ENCODE results near the gene APOBEC3B.
"Not testable (repeated sequence)": the region's sequence is repeated elsewhere in the genome, so short reads cannot be mapped to it uniquely, and the experiment has no call there.

Gene APOBEC3B

DNA sequence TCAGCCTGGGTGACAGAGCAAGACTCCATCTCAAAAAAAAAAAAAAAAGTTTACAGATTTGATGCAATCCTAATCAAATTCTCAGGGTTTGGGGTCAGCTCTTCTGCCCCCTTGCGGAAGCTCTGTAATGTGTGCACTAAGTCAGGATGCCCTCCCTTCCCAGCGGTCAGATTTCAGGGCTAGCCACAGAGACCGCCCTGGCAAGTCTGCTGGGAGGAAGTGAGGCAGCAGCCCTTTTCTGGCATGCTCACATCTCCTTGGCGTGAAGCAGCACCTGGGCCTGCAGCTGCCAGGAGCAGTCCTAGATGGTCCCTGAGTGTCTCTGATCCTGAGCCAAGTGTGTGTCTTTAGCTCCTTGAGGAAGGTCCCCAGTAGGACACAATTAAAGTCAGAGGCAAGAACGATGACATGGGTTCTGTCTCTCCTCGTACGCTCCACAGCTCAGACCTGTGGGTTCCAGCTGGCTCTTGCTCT, 21.1 kb downstream of the APOBEC3B start:
- DNase-seq: no peak

DNA sequence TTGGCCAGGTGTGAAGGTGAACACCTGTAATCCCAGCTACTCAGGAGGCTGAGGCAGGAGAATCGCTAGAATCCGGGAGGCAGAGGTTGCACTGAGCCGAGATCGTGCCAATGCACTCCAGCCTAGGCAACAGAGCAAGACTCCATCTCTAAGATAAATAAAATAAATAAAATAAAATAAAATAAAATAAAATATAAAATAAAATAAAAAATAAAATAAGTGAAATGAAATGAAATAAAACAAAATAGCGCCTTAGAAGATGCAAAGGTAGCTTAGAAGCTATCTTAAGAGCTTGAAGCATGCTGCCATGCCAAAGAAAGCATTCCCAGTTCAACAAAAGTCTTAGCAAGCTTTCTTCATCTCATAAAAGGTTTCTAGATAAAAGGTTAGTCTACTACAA, 25.0 kb downstream of the APOBEC3B start:
- DNase-seq: no peak

DNA sequence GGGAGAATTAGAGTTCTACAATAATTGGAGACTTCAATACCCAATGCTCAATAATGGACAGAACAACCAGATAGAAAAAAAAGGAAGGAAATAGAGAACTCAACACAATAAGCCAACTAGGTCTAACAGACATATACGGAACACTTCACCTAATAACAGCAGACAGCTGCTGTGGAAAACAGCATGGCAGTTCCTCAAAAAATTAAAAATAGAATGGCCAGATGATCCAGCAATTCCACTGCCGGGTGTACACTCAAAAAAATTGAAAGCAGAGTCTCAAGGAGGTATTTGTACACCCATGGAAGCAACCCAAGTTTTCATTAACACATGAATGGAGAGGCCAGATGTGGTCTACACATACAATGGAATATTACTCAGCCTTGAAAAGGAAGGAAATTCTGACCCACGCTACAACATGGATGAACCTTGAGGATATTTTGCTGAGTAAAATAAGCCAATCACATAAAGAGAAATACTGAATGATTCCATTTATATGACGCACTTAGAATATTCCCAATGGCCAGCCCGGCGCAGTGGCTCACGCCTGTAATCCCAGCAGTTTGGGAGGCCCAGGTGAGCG, 26.2 kb downstream of the APOBEC3B start:
- not testable (repeated sequence) for DNase-seq

DNA sequence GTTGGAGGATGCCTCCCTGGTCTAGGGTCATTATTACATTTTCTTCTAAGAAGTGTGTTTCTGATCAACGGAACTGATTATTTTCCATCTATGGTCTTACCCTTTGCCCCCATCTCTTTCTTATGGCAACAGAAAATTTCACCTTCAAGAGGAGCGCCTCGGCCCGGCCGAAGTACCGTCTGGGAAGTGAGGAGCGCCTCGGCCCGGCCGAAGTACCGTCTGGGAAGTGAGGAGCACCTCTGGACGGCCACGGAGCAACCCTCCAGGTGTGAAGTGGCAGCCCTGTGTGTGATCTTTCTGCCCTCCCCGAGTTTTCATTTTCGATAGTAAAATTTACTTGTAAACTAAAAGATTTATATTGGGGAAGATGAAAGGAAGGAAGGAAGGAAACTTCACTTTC, 28.8 kb downstream of the APOBEC3B start:
- DNase-seq: no peak

DNA sequence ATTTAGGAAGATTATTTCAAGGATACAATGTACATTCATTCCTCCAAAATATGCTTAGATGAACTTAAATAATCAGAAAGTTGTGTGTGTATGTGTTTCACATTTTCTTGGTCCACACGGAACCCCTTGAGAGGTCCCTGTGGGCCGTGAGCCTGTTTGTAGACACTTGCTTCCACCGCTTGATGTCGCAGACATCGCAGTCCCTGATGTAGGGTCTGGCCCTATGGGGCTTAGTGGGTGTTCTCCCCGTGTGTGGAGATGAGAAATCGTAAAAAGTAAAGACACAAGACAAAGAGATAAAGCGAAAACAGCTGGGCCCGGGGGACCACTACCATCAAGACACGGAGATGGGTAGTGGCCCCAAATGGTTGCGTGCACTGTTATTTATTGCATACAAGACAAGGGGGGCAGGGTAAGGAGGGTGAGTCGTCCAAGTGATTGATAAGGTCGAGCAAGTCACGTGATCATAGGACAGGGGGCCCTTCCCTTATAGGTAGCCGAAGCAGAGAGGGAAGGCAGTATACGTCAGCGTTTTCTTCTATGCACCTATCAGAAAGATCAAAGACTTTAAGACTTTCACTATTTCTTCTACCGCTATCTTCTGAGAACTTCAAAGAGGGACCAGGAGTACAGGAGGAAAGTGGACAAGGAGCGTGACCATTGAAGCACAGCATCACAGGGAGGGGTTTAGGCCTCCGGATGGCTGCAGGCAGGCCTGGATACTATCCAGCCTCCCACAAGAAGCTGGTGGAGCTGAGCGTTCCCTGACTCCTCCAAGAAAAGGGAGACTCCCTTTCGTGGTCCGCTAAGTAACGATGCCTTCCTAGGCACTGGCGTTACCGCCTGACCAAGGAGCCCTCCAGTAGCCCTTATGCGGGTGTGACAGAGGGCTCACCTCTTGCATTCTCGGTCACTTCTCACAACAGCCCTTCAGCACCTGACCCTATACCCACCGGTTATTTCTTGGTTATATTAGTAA, 30.7 kb downstream of the APOBEC3B start:
- DNase-seq: no peak

DNA sequence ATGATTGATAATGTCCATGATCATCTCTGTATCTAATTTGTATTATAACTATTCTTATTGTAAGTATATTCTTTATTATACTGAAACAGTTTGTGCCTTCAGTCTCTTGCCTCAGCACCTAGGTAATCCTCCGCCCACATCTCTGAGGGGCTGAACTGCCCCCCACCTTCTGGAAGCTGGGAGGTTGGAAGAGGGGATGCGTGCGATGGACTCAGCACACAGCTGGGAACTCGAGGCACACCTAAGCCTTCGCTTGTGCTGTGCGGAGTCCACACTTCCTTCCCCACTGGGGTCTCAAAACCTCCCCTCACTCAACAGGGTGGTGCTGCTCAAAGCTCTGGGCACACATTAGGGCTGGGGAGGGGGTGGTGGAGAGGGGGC, 31.4 kb downstream of the APOBEC3B start:
- not testable (repeated sequence) for DNase-seq

DNA sequence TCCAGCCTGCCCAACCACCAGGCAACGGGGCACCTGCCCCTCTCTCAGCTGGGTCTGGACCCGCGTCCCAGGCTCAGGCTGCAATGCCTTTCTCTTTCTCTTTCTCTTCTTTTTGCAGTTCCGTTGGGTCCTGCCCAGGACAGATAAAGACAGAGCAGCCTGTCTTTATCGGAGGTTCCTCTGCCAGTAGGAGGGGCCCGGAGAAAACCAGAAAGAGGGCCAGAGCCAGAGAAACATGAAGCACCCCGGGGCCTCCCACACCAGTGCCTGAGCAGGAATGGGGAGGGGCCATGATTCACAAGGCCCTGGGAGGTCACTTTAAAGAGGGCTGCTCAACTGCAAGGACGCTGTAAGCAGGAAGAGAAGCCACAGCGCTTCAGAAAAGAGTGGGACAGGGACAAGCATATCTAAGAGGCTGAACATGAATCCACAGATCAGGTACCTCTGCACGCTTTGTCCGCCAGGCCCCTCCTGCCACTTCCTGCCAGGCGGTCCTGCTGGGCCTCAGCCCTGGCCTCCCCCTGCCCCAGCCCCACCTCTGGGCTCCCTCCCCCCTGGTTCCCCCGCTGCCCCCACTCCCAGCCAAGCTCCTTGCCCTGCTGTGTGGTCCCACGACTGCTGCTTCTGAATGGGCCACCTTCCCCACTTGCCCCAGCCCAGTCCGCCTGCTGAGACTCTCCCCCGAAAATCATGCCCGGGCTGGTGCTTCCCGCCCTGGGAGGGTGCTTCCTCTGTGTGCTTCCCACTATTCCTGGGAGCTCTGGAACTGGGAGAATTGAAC, 32.0 kb downstream of the APOBEC3B start, which contains the start of gene APOBEC3C:
APOBEC3C (plus strand) TSS at position 316 of the 781 bp plus-strand sequence; CDS start at position 422, 106 bp downstream.
- no peak for DNase-seq

DNA sequence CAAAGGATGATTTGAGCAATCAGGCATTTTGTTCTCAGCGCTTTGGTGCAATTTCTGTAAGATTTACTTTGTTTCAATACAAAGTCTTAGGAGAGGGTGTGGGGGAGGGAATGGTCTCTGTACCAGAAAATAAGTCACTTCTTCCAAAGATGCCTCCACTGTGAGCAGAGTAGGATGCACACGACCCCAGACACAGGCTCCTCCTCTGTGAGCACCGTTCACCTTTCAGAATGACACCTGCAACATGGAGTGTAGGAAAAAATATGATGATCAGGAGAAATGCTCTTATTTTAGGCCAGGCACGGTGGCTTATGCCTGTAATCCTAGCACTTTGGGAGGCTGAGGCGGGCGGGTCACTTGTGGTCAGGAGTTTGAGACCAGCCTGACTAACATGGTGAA, 32.6 kb downstream of the APOBEC3B start:
- not testable (repeated sequence) for DNase-seq

DNA sequence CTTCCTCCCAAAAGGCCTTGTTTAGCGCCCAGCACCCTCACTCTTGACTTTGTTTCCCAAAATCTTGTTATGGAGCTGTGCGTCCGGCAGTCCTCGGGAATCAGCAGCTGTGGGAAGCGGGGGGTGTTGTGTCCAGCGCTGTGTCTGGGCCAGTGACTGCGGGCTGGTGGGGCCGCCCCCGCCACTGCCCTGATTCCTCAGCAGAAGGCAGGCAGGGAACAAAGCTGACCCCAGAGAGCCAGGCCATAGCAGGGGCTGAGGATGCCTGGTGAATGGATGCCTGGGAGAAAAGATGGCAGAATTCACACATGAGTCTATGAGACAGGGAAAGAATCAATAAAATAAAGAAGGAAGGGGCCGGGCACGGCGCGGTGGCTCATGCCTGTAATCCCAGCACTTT, 34.4 kb downstream of the APOBEC3B start:
- no peak for DNase-seq

DNA sequence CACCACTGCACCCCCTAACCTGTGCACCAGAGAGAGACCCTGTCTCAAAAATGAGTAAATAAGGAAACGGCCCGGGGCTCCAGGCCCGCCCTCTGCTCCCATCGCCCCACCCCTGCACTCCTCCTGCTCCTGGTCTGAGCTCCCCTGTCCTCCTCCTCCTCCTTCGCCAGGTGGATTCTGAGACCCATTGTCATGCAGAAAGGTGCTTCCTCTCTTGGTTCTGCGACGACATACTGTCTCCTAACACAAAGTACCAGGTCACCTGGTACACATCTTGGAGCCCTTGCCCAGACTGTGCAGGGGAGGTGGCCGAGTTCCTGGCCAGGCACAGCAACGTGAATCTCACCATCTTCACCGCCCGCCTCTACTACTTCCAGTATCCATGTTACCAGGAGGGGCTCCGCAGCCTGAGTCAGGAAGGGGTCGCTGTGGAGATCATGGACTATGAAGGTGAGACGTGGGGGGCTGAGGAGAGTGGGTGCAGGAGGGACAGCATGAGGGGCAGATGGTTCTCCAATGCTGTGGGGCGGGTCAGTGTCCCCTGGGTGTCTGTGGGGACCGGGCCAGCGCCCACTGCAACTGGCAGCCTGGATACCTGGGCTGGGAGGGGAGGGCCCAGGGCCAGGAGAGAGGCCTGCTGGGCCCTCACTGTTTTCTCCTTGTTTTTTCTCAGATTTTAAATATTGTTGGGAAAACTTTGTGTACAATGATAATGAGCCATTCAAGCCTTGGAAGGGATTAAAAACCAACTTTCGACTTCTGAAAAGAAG, 35.6 kb downstream of the APOBEC3B start:
- no peak for DNase-seq

DNA sequence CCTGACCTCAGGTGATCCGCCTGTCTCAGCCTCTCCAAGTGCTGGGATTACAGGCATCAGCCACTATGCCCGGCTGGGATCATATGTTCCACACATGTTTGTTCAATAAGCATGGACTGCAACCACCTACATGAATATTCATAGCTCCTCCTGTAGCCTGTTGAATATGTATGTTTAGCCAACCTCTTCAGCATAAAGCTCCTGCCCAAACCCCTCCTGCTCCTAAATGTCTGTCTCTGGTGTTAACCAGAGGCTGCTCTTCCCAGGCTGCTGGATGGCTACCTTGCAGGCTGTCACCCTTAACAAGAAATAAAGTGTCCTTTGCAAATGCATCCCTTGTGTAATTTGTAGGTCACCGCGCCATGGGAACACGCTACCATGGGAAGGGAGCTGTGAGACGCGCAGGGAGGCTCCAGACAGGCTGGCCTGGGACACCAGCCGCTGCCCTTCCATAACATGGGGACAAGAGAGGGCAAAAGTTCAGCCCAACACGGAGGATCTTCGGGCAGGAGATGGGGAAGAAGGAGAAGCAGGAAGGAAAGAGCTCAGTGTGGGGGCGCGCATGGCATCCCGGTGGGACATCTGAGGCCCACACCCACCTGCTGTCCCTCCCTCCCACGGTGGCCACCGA, 38.0 kb downstream of the APOBEC3B start:
- not testable (repeated sequence) for DNase-seq

DNA sequence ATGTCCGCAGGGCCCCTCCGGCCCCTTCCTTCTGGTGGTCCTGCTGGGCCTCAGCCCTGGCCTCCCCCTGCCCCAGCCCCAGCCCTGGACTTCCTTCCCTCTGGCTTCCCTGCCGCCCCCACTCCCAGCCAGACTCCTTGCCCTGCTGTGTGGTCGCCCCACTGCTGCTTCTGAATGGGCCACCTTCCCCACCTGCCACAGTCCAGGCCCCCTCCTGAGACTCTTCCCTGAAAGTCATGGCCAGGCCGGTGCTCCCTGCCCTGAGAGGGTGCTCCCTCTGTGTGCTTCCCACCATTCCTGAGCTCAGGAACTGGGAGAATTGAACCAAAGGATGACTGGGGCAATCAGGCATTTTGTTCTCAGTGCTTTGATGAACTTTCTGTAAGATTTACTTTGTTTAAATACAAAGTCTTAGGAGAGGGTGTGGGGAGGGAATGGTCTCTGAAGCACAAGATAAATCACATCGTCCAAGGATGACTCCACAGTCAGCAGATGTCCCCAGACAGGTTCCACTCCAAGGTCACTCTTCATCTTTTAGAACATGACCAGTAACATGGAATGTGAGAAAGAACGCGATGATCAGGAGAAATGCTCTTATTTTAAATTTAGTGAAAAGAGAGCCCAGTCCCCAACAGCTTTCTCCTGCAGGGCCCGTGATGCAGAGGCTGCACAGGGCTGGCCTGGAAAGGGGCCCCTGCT, 39.6 kb downstream of the APOBEC3B start:
- DNase-seq: no peak

DNA sequence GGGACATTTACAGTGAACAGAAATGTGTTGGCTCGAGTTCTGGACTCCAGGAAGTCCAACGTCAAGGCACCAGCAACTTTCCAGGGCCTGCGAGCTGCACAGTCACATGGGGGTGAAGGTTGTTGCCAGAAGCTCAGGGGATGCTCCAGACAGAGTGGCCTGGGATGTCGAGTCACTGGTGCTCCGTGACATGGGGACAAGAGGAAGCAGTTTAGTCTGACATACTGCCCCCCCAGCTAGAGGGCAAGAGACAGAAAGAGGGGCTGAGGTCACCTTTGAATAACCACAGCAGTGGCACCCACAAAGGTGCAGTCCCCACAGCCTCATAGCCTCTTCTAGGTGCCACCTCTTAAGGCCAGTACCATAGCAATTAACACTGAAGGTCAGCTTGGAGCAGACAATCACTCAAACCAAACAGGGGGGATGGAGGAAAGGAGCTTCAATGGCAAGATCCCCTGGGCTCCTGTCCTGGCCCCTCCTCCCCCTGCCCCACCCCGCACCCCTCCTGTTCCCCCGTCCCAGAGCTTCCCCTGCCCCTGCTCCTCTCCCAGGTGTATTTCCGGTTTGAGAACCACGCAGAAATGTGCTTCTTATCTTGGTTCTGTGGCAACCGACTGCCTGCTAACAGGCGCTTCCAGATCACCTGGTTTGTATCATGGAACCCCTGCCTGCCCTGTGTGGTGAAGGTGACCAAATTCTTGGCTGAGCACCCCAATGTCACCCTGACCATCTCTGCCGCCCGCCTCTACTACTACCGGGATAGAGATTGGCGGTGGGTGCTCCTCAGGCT, 42.6 kb downstream of the APOBEC3B start:
- no peak for DNase-seq

DNA sequence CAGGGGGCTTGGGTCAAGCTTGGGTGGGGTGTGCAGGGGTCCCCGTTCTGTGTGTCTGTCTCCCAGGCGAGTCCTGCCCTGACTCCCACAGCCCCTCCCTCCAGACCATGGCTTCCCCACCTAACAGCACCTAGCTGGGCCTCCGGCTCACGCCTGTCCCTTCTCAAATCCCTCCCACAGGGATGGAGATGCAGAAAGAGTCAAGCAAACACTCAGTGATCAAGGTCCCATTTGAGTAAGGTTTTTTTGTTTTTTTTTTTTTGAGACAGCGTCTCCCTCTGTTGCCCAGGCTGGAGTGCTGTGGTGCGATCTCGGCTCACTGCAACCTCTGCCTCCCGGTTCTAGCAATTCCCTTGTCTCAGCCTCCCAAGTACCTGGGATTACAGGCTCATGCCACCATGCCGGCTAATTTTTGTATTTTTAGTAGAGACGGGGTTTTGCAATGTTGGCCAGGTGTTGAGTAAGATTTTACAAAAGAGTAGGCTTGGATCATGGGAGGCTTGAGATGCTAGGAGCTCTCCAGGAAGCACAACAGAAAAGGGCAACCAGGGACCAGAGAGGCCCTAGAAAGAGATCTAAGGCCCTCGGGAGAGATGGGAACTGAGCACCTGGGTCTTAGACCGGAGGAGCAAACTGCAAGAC, 44.5 kb downstream of the APOBEC3B start:
- DNase-seq: no peak

DNA sequence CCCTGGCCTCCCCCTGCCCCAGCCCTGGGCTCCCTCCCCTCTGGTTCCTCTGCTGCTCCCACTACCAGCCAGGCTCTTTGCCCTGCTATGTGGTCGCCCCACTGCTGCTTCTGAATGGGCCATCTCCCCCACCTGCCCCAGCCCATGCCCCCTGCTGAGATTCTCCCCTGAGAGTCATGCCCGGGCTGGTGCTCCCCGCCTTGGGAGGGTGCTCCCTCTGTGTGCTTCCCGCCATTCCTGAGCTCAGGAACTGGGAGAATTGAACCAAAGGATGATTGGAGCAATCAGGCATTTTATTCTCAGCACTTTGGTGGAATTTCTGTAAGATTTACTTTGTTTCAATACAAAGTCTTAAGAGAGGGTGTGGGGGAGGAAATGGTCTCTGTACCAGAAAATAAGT, 45.6 kb downstream of the APOBEC3B start:
- DNase-seq: no peak

DNA sequence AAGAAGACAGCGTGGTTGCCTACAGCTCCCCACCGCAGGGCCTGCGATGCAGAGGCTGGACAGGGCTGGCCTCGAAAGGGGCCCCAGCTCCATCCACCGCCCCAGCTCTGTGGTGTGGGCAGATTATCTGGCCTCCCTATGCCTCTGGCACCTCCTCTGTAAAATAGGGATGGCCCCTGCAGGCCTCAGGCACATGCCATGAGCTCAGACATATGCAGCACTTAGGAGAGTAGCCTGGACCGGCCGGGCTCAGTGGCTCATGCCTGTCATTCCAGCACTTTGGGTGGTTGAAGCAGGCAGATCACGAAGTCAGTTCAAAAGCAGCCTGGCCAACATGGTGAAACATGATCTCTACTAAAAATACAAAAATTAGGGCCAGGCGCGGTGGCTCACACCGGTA, 46.1 kb downstream of the APOBEC3B start:
- no peak for DNase-seq

DNA sequence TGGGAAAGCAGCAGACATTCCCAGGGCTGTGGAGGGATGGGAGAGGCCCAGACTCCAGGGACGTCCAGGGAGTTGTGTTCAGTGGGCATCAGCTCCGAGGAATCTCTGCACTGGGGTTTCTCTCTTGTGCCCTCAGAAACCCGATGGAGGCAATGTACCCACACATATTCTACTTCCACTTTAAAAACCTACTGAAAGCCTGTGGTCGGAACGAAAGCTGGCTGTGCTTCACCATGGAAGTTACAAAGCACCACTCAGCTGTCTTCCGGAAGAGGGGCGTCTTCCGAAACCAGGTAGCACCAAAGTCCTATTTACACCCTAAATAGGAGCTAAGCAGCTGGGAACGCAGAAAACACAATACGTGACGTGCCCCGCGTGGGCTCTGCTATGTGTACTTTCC, 47.1 kb downstream of the APOBEC3B start:
- no peak for DNase-seq

DNA sequence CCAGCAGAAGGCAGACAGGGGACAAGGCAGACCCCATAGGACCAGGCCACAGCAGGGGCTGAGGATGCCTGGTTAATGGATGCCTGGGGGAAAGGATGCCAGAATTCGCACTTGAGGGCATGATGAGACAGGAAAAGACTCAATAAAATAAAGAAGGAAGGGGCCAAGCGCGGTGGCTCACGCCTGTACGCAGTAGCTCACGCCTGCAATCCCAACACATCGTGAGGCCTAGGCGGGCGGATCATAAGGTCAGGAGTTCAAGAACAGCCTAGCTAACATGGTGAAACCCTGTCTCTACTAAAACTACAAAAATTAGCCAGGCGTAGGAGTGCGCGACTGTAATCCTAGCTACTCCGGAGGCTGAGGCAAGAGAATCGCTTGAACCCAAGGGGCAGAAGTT, 48.6 kb downstream of the APOBEC3B start:
- DNase-seq: no peak

DNA sequence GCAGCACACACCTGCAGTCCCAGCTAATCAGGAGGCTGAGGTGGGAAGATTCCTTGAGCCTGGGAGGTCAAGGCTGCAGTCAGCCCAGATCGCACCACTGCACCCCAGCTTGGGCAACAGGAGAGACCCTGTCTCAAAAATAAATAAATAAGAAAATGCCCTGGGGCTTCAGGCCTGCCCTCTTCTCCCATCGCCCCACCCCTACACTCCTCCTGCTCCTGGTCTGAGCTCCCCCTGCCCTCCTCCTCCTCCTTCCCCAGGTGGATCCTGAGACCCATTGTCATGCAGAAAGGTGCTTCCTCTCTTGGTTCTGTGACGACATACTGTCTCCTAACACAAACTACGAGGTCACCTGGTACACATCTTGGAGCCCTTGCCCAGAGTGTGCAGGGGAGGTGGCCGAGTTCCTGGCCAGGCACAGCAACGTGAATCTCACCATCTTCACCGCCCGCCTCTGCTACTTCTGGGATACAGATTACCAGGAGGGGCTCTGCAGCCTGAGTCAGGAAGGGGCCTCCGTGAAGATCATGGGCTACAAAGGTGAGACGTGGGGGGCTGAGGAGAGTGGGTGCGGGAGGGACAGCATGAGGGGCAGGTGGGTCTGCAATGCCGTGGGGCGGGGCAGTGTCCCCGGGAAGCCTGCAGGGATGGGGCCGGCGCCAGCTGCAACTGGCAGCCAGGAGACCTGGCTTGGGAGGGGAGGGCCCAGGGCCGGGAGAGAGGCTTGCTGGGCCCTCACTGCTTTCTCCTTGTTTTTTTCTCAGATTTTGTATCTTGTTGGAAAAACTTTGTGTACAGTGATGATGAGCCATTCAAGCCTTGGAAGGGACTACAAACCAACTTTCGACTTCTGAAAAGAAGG, 49.5 kb downstream of the APOBEC3B start:
- not testable (repeated sequence) for DNase-seq

Measured in cortex of kidney (tissue), 1 donor.